HepG2 (cell line): ENCODE measurements around the gene SIKE1. TPM values are rescaled to one million over a fixed set of nuclear protein-coding genes. Genes with fewer than 3 reads are reported as not detected.

Experiments used
- EED ChIP-seq: sonication (generic); formaldehyde crosslinking; IDR thresholded peaks from 2 replicates; pipeline ENCODE4 v1.5.0; 2020; ENCODE audit warnings: mild to moderate bottlenecking, missing genetic modification reagents
- HDAC6 ChIP-seq: fragments of 200-600 bp; sonication (generic); IDR thresholded peaks from 2 replicates; pipeline ENCODE4 v1.7.0; 2017; ENCODE audit warnings: mild to moderate bottlenecking, antibody characterized with exemption, low read length, low read depth
- HIVEP1 ChIP-seq: sonication (generic); formaldehyde crosslinking; IDR thresholded peaks from 2 replicates; pipeline ENCODE4 v1.4.0; 2020; ENCODE audit warnings: mild to moderate bottlenecking, missing genetic modification reagents
- JUN ChIP-seq: sonication (generic); formaldehyde crosslinking; IDR thresholded peaks from 2 replicates; pipeline ENCODE4 v1.4.0; 2020; ENCODE audit warnings: mild to moderate bottlenecking, missing genetic modification reagents
- KDM3A ChIP-seq: IDR thresholded peaks from 2 replicates; pipeline ENCODE4 v1.6.1; 2018; ENCODE audit warnings: low read depth, missing compliant biosample characterization
- KLF12 ChIP-seq: sonication (generic); formaldehyde crosslinking; IDR thresholded peaks from 2 replicates; pipeline ENCODE4 v1.4.0; 2020; ENCODE audit warnings: missing genetic modification reagents, borderline replicate concordance
- NFE2 ChIP-seq: sonication (generic); formaldehyde crosslinking; IDR thresholded peaks from 2 replicates; pipeline ENCODE4 v1.4.0; 2020; ENCODE audit warnings: missing genetic modification reagents
- PPARG ChIP-seq: conservative IDR thresholded peaks from 2 replicates; pipeline ENCODE4 v1.6.1; 2016; ENCODE audit warnings: missing biosample characterization, missing genetic modification reagents
- SMYD3 ChIP-seq: sonication (generic); formaldehyde crosslinking; IDR thresholded peaks from 2 replicates; pipeline ENCODE4 v1.8.1; 2023; ENCODE audit warnings: mild to moderate bottlenecking, missing genetic modification reagents
- SP2 ChIP-seq: sonication (generic); formaldehyde crosslinking; IDR thresholded peaks from 2 replicates; pipeline ENCODE4 v1.5.1; 2020; ENCODE audit warnings: mild to moderate bottlenecking, missing genetic modification reagents
- U2AF1 ChIP-seq: fragments of 200-400 bp; formaldehyde crosslinking; optimal IDR thresholded peaks from 2 replicates; pipeline ENCODE3; 2017; ENCODE audit warnings: mild to moderate bottlenecking, low read depth, low read length
- ZFP41 ChIP-seq: sonication (generic); formaldehyde crosslinking; IDR thresholded peaks from 2 replicates; pipeline ENCODE4 v1.4.0; 2020; ENCODE audit warnings: mild to moderate bottlenecking, missing genetic modification reagents, borderline replicate concordance
- ZNF3 ChIP-seq: IDR thresholded peaks from 2 replicates; pipeline ENCODE4 v1.7.0; 2017; ENCODE audit warnings: inconsistent platforms
- ZNF333 ChIP-seq: sonication (generic); formaldehyde crosslinking; IDR thresholded peaks from 2 replicates; pipeline ENCODE4 v1.4.0; 2020; ENCODE audit warnings: mild to moderate bottlenecking, missing genetic modification reagents, borderline replicate concordance
- ZNF383 ChIP-seq: sonication (generic); formaldehyde crosslinking; IDR thresholded peaks from 2 replicates; pipeline ENCODE4 v1.4.0; 2020; ENCODE audit warnings: missing genetic modification reagents, mild to moderate bottlenecking, borderline replicate concordance
- ZNF670 ChIP-seq: sonication (generic); formaldehyde crosslinking; IDR thresholded peaks from 2 replicates; pipeline ENCODE4 v1.8.0; 2022; ENCODE audit warnings: mild to moderate bottlenecking, missing genetic modification reagents, borderline replicate concordance
- polyA plus RNA-seq, 8 experiments: library from polyadenylated mRNA; depleted of rRNA in 3 of 8; stranded (reverse) in 7 of 8; unstranded in 1 of 8; fragments of >200 nt; fragmentation: Illumina TruSeq in 4 of 8; extraction: Trizol in 4 of 8; gene quantifications; 2 replicates each; pipeline versions ENCODE4 v1.2.1 to v1.2.3, GENCODE V29; 2011 to 2016; ENCODE audit warnings: low read depth in 4 of 8, missing spikeins in 1 of 8, mixed read lengths in 1 of 8; ENCODE audit not compliant: insufficient read depth in 1 of 8
- total RNA-seq, 5 experiments: library from RNA; depleted of rRNA; stranded (reverse); fragments of >200 nt; fragmentation: Illumina TruSeq; extraction: Trizol; gene quantifications; 2 replicates each; pipeline ENCODE4 v1.2.3, GENCODE V29; 2016; ENCODE audit warnings: low read depth in 1 of 5
- TF ChIP-seq, protein P1 (sequence below): sonication (generic); formaldehyde crosslinking; IDR thresholded peaks from 2 replicates; pipeline ENCODE4 v1.5.0; 2020; ENCODE audit warnings: mild to moderate bottlenecking, missing genetic modification reagents
- TF ChIP-seq, protein P2 (sequence below): sonication (generic); formaldehyde crosslinking; IDR thresholded peaks from 2 replicates; pipeline ENCODE4 v1.8.0; 2022; ENCODE audit warnings: mild to moderate bottlenecking, missing genetic modification reagents, borderline replicate concordance
- TF ChIP-seq, protein P3 (sequence below): sonication (generic); formaldehyde crosslinking; IDR thresholded peaks from 2 replicates; pipeline ENCODE4 v1.5.0; 2020; ENCODE audit warnings: mild to moderate bottlenecking, low read depth, missing genetic modification reagents, borderline replicate concordance
- TF ChIP-seq, protein P4 (sequence below): sonication (generic); formaldehyde crosslinking; IDR thresholded peaks from 2 replicates; pipeline ENCODE4 v1.9.0; 2021; ENCODE audit warnings: missing genetic modification reagents, borderline replicate concordance

The SIKE1 gene
- total and polyA plus RNA-seq, 2 of the 13 experiments (the other 11 are each of a cell fraction or from before 2014, with no cell fraction given), result 36.5 to 58.4 TPM

DNA sequence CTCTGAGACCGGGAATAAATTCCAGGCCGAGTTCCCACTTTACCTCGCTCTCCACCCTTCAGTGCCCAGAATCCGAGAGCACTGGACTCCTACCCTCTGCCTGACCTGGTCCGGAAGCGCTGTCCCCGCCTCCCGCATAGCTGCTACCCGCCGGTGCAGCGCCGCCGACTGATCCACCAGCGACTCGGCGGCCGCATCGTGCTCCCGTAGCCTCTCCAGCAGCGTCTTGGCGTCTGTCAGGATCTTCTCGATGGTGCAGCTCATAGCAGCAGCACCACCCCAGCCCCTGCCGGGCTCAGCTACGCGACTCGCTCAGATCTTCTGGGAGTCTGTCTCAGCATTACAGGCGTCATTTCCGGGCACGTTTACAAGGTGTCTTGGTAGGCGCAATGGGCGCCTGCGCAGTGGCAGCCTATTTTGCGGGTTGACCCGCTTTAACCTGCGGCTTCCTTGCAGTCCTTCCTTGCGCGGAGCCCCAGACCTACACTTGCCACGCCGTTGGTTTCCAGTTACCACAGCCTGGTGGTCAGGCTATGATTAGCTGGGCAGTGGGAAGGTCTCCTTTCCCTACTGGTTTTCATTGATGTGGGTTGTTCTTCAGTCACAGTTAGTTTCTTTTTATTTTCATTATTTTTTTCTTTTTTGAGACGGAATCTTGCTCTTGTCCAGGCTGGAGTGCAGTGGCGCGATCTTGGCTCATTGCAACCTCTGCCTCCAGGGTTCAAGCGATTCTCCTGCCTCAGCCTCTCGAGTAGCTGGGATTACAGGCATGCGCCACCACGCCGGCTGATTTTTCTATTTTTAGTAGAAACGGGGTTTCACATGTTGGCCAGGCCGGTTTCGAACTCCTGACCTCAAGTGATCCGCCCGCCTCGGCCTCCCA lies at the start of gene SIKE1 (continued):
- no peak for TF ChIP-seq ZFP41 (CRISPR knock-in tag)
- no peak for TF ChIP-seq HDAC6
- TF ChIP-seq KDM3A, result no peak
- no peak for TF ChIP-seq ZNF3 (CRISPR knock-in tag)
- no peak for TF ChIP-seq NFE2 (CRISPR knock-in tag)
- no peak for TF ChIP-seq ZNF670 (CRISPR knock-in tag)
- TF ChIP-seq JUN (CRISPR knock-in tag), result no peak
- 0 out of 2 replicates have a peak, but pooled peaks have one; percentile 26 for TF ChIP-seq PPARG (CRISPR knock-in tag)
- TF ChIP-seq U2AF1, result no peak
- TF ChIP-seq ZNF333, result no peak
- peak; percentile 58; the same call in 1 of the 2 replicates for TF ChIP-seq EED (CRISPR knock-in tag)
- TF ChIP-seq ZNF383 (CRISPR knock-in tag), result peak; percentile 59; the same call in 1 of the 2 replicates
- 0 out of 2 replicates have a peak, but pooled peaks have one; percentile 66 for TF ChIP-seq HIVEP1
- TF ChIP-seq SMYD3, result peak; percentile 26; the same call in 1 of the 2 replicates
- TF ChIP-seq, protein P1, sequence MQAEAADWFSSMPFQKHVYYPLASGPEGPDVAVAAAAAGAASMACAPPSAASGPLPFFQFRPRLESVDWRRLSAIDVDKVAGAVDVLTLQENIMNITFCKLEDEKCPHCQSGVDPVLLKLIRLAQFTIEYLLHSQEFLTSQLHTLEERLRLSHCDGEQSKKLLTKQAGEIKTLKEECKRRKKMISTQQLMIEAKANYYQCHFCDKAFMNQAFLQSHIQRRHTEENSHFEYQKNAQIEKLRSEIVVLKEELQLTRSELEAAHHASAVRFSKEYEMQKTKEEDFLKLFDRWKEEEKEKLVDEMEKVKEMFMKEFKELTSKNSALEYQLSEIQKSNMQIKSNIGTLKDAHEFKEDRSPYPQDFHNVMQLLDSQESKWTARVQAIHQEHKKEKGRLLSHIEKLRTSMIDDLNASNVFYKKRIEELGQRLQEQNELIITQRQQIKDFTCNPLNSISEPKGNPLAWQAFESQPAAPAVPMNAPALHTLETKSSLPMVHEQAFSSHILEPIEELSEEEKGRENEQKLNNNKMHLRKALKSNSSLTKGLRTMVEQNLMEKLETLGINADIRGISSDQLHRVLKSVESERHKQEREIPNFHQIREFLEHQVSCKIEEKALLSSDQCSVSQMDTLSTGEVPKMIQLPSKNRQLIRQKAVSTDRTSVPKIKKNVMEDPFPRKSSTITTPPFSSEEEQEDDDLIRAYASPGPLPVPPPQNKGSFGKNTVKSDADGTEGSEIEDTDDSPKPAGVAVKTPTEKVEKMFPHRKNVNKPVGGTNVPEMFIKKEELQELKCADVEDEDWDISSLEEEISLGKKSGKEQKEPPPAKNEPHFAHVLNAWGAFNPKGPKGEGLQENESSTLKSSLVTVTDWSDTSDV, result no peak
- no peak for TF ChIP-seq KLF12 (CRISPR knock-in tag)
- TF ChIP-seq SP2, result peak; percentile 39; the same call in 1 of the 2 replicates
- TF ChIP-seq, protein P2, sequence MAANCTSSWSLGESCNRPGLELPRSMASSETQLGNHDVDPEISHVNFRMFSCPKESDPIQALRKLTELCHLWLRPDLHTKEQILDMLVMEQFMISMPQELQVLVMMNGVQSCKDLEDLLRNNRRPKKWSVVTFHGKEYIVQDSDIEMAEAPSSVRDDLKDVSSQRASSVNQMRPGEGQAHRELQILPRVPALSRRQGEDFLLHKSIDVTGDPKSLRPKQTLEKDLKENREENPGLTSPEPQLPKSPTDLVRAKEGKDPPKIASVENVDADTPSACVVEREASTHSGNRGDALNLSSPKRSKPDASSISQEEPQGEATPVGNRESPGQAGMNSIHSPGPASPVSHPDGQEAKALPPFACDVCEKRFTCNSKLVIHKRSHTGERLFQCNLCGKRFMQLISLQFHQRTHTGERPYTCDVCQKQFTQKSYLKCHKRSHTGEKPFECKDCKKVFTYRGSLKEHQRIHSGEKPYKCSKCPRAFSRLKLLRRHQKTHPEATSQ (CRISPR knock-in tag), result peak; percentile 93
- TF ChIP-seq, protein P3, sequence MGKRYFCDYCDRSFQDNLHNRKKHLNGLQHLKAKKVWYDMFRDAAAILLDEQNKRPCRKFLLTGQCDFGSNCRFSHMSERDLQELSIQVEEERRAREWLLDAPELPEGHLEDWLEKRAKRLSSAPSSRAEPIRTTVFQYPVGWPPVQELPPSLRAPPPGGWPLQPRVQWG, result no peak
- TF ChIP-seq, protein P4, sequence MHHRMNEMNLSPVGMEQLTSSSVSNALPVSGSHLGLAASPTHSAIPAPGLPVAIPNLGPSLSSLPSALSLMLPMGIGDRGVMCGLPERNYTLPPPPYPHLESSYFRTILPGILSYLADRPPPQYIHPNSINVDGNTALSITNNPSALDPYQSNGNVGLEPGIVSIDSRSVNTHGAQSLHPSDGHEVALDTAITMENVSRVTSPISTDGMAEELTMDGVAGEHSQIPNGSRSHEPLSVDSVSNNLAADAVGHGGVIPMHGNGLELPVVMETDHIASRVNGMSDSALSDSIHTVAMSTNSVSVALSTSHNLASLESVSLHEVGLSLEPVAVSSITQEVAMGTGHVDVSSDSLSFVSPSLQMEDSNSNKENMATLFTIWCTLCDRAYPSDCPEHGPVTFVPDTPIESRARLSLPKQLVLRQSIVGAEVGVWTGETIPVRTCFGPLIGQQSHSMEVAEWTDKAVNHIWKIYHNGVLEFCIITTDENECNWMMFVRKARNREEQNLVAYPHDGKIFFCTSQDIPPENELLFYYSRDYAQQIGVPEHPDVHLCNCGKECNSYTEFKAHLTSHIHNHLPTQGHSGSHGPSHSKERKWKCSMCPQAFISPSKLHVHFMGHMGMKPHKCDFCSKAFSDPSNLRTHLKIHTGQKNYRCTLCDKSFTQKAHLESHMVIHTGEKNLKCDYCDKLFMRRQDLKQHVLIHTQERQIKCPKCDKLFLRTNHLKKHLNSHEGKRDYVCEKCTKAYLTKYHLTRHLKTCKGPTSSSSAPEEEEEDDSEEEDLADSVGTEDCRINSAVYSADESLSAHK (CRISPR knock-in tag), result no peak
